Measurements from ENCODE around the gene TOM1L2.
A peak's percentile ranks its signal among the peaks of the same experiment; 100 is the strongest.

Gene TOM1L2

DNA sequence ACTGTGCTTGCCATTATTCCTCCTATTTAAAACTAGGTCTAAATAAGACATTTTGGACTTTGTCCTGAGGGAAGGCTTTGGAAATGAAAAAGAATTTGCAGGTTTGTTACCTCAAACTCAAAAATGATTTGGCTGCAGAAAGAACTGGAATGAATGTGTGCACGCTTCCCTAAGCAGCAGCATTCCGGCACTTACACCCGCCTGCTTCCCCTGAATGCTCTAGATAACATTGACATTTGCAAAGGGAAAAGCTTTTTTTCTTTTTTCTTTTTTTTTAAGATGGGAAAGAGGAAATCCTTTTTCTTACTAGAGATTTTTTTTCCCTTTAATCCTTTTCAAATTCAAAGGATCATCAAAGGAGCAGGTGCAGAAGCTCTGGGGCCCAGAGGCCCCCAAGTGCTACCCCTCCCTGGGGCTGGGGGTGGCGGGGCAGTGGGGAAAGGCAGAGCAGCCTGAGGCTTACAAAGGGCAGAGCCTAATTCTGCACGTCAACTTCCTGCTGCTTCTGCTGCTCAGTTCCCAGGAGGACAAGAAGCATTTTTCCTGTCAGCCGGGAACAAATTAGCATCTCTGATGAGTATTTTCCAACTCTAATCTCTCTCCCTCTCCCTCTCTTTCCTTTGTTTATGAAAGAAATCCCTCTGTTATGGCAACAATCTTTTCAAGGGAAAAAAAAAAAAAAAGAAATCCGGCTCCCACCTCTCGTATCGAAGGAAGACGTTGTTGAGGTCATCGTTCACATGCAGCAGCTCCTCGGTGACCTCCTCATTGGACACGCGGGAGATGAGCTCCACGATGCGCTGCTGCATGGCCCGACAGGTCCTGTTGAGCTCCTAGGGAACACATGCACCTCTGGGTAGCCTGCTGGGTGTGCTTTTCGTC is 103.3 kb downstream of the TOM1L2 start:
- ATAC-seq (replicated peaks) (no peak), DNase-seq (no peak)
- H3K27ac Mint-ChIP-seq = peak overlapping the region in 1 of 2 donors; percentile 3
- H3K4me3 Mint-ChIP-seq = no peak overlapping the region
- H3K9me3 Mint-ChIP-seq = no peaks in the 10 kb centered on the region
- peaks cover 4% of the 10 kb centered on the region for H3K36me3 Mint-ChIP-seq (ENCODE audit: insufficient read depth)
- peaks cover 0 to under 1% of the 10 kb centered on the region in 2 donors for H3K4me1 Mint-ChIP-seq (ENCODE audit: low read depth in 2 of 2)
- no peaks in the 10 kb centered on the region for H3K27me3 Mint-ChIP-seq

DNA sequence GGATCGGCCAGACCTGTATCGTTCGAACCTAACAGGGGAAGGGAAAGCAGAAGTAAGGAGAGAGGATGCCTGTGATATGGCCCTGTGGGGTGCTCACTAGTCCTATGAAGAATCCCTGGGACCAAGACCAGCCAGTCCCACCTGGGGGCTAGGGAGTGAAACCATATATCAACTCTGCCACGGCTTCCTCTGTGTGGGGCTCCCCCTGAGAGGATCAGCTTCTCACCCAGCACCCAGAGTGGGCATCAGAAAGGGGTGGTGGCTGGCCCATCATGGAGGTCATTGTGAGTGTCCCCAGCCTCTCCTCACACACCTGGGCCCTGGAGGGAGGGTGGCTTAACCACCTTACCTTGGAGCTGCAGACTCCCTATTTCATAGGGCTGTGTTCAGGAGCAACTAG is 105.3 kb downstream of the TOM1L2 start:
- DNase-seq (no peak), ATAC-seq (replicated peaks) (no peak)
- Mint-ChIP-seq H3K9me3 (no peaks in the 10 kb centered on the region), H3K4me3 (no peak overlapping the region), H3K36me3 (ENCODE audit: insufficient read depth) (peaks cover 4% of the 10 kb centered on the region), H3K27me3 (no peaks in the 10 kb centered on the region), H3K4me1 (ENCODE audit: low read depth in 2 of 2) (peaks cover 4 to 8% of the 10 kb centered on the region in 2 donors), H3K27ac (no peak overlapping the region)

GRCh38 chr17:17866425-17866824 is 105.8 kb downstream of the TOM1L2 start:
- no peak for ATAC-seq (replicated peaks)
- H3K27ac Mint-ChIP-seq = no peak overlapping the region
- no peak for DNase-seq
- H3K4me1 Mint-ChIP-seq (ENCODE audit: low read depth in 2 of 2) = peaks cover 4 to 8% of the 10 kb centered on the region in 2 donors
- H3K36me3 Mint-ChIP-seq (ENCODE audit: insufficient read depth) = peaks cover 4% of the 10 kb centered on the region
- H3K4me3 Mint-ChIP-seq = no peak overlapping the region
- H3K27me3 Mint-ChIP-seq = no peaks in the 10 kb centered on the region
- H3K9me3 Mint-ChIP-seq = no peaks in the 10 kb centered on the region

DNA sequence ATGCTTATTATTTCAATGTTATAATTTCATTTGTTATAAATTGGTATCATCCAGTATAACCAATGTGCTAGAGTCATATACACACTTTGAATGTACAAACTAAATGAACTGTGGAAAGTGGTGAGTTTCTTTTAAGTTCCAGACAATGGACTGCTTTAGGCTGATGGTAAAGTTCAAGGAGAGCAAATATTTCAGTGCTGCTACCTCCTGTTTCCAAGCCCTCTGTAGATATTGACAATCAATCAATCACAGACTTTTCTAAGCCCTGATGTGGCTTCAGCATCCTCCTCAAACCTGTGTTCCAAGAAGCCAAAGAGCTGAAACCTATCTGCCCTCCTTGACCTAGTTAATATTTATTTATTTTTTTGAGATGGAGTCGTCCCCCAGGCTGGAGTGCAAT is 107.2 kb downstream of the TOM1L2 start:
- H3K27ac Mint-ChIP-seq = no peak overlapping the region
- ATAC-seq (replicated peaks) (no peak), DNase-seq (no peak)
- H3K4me3 Mint-ChIP-seq = no peak overlapping the region
- H3K9me3 Mint-ChIP-seq = no peaks in the 10 kb centered on the region
- peaks cover 4 to 8% of the 10 kb centered on the region in 2 donors for H3K4me1 Mint-ChIP-seq (ENCODE audit: low read depth in 2 of 2)
- H3K27me3 Mint-ChIP-seq = no peaks in the 10 kb centered on the region
- peaks cover 4% of the 10 kb centered on the region for H3K36me3 Mint-ChIP-seq (ENCODE audit: insufficient read depth)

- ATAC-seq (replicated peaks) (no peak), DNase-seq (no peak)
- Mint-ChIP-seq H3K36me3 (ENCODE audit: insufficient read depth) (peaks cover 3% of the 10 kb centered on the region), H3K9me3 (no peaks in the 10 kb centered on the region), H3K27ac (peak overlapping the region; percentile 6 to 21), H3K27me3 (no peaks in the 10 kb centered on the region), H3K4me1 (ENCODE audit: low read depth in 2 of 2) (peaks cover 7 to 8% of the 10 kb centered on the region in 2 donors), H3K4me3 (no peak overlapping the region)
These were observed 111.5 kb downstream of the TOM1L2 start for GRCh38 chr17:17860766-17861107.

- H3K27ac Mint-ChIP-seq = peak overlapping the region in 1 of 2 donors; percentile 21
- H3K27me3 Mint-ChIP-seq = no peaks in the 10 kb centered on the region
- H3K9me3 Mint-ChIP-seq = no peaks in the 10 kb centered on the region
- peaks cover 8 to 10% of the 10 kb centered on the region in 2 donors for H3K4me1 Mint-ChIP-seq (ENCODE audit: low read depth in 2 of 2)
- H3K4me3 Mint-ChIP-seq = no peak overlapping the region
- peaks cover 3% of the 10 kb centered on the region for H3K36me3 Mint-ChIP-seq (ENCODE audit: insufficient read depth)
- ATAC-seq (replicated peaks) = peak; percentile 98
- peak; percentile 62 to 73 (median 71) for DNase-seq
These were observed 112.1 kb downstream of the TOM1L2 start for GRCh38 chr17:17859909-17860765.

- DNase-seq (no peak), ATAC-seq (replicated peaks) (no peak)
- peaks cover 2 to 9% of the 10 kb centered on the region in 2 donors for H3K4me1 Mint-ChIP-seq (ENCODE audit: low read depth in 2 of 2)
- no peak overlapping the region for H3K27ac Mint-ChIP-seq
- H3K9me3 Mint-ChIP-seq = no peaks in the 10 kb centered on the region
- peaks cover 5% of the 10 kb centered on the region for H3K36me3 Mint-ChIP-seq (ENCODE audit: insufficient read depth)
- H3K27me3 Mint-ChIP-seq = no peaks in the 10 kb centered on the region
- no peak overlapping the region for H3K4me3 Mint-ChIP-seq
These were observed 114.7 kb downstream of the TOM1L2 start for GRCh38 chr17:17857496-17857895.

GRCh38 chr17:17856386-17856785 is 115.8 kb downstream of the TOM1L2 start:
- Mint-ChIP-seq H3K4me3 (no peak overlapping the region), H3K4me1 (ENCODE audit: low read depth in 2 of 2) (peaks cover 8 to 9% of the 10 kb centered on the region in 2 donors), H3K9me3 (no peaks in the 10 kb centered on the region), H3K36me3 (ENCODE audit: insufficient read depth) (peaks cover 7% of the 10 kb centered on the region), H3K27ac (no peak overlapping the region), H3K27me3 (no peaks in the 10 kb centered on the region)
- no peak for DNase-seq
- ATAC-seq (replicated peaks) = no peak

- peaks cover 7% of the 10 kb centered on the region for H3K36me3 Mint-ChIP-seq (ENCODE audit: insufficient read depth)
- peaks cover 12 to 13% of the 10 kb centered on the region in 2 donors for H3K4me1 Mint-ChIP-seq (ENCODE audit: low read depth in 2 of 2)
- no peaks in the 10 kb centered on the region for H3K9me3 Mint-ChIP-seq
- no peak for DNase-seq
- no peak for ATAC-seq (replicated peaks)
- H3K27me3 Mint-ChIP-seq = no peaks in the 10 kb centered on the region
- H3K4me3 Mint-ChIP-seq = no peak overlapping the region
- no peak overlapping the region for H3K27ac Mint-ChIP-seq
These were observed 116.2 kb downstream of the TOM1L2 start for GRCh38 chr17:17855976-17856375.

- Mint-ChIP-seq H3K4me3 (no peak overlapping the region), H3K36me3 (ENCODE audit: insufficient read depth) (peaks cover 18% of the 10 kb centered on the region), H3K4me1 (ENCODE audit: low read depth in 2 of 2) (peaks cover 32% of the 10 kb centered on the region in 2 donors), H3K27ac (peak overlapping the region; percentile 82 to 83), H3K27me3 (no peaks in the 10 kb centered on the region), H3K9me3 (no peaks in the 10 kb centered on the region)
- DNase-seq (no peak), ATAC-seq (replicated peaks) (no peak)
These were observed 118.3 kb downstream of the TOM1L2 start for GRCh38 chr17:17853811-17854447.

DNA sequence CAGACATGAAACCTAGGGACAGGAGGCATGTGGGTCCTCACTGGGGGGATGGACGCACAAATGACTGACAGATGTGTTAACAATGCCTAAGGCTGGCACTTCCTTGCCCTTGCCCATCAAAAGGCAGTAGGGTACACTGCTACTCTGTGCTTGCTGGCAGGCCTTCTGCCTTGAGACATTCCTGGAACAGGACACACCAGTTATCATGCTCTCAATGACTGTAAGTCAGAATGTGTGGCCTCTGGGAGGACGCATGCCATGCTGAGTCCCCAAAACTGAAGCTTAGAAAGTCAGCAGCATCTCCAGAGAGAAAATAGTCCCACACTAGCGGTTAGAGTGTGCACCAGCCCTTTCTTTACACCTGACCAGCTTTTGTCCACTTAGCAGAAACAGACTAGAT is 119.3 kb downstream of the TOM1L2 start:
- Mint-ChIP-seq H3K9me3 (no peaks in the 10 kb centered on the region), H3K36me3 (ENCODE audit: insufficient read depth) (peaks cover 19% of the 10 kb centered on the region), H3K4me3 (no peak overlapping the region), H3K4me1 (ENCODE audit: low read depth in 2 of 2) (peaks cover 41 to 42% of the 10 kb centered on the region in 2 donors), H3K27ac (peak overlapping the region in 1 of 2 donors; percentile 82), H3K27me3 (no peaks in the 10 kb centered on the region)
- DNase-seq (no peak), ATAC-seq (replicated peaks) (no peak)

- Mint-ChIP-seq H3K36me3 (ENCODE audit: insufficient read depth) (peaks cover 20% of the 10 kb centered on the region), H3K4me1 (ENCODE audit: low read depth in 2 of 2) (peaks cover 43 to 52% of the 10 kb centered on the region in 2 donors), H3K27me3 (no peaks in the 10 kb centered on the region), H3K9me3 (no peaks in the 10 kb centered on the region), H3K27ac (peak overlapping the region; percentile 96 to 99), H3K4me3 (peak overlapping the region; percentile 75 to 83)
- DNase-seq = no peak
- no peak for ATAC-seq (replicated peaks)
These were observed 120.8 kb downstream of the TOM1L2 start for GRCh38 chr17:17851103-17852002.
